ENCODE measurements around the gene WFIKKN1. TPM values are rescaled to one million over a fixed set of nuclear protein-coding genes. Genes with fewer than 3 reads are reported as not detected.

Gene WFIKKN1
- total and polyA plus RNA-seq, 2 of the 13 experiments (the other 11 are each of a cell fraction or from before 2014, with no cell fraction given): 1.7 to 4.9 TPM

- TF ChIP-seq ZNF142 (CRISPR knock-in tag; IDR thresholded peaks at IDR 0.05) (no peak), POLR2AphosphoS2 (IDR thresholded peaks at IDR 0.05; ENCODE audit: low read depth, low read length) (no peak), REL (CRISPR knock-in tag; conservative IDR thresholded peaks at IDR 0.05) (no peak), ELF1 (CRISPR knock-in tag; IDR thresholded peaks at IDR 0.05) (no peak), THAP8 (CRISPR knock-in tag; IDR thresholded peaks at IDR 0.05; ENCODE audit: borderline replicate concordance) (0 out of 2 replicates have a peak, but pooled peaks have one; percentile 12), SOX6 (IDR thresholded peaks at IDR 0.05) (no peak), SOX6 (CRISPR knock-in tag; IDR thresholded peaks at IDR 0.05) (peak; percentile 24; the same call in 1 of the 2 replicates), WIZ (CRISPR knock-in tag; IDR thresholded peaks at IDR 0.05) (peak; percentile 33; the same call in 1 of the 2 replicates), ZNF879 (CRISPR knock-in tag; IDR thresholded peaks at IDR 0.05) (no peak), ZBTB20 (CRISPR knock-in tag; IDR thresholded peaks at IDR 0.05; ENCODE audit: borderline replicate concordance, low read depth) (0 out of 2 replicates have a peak, but pooled peaks have one; percentile 29), ZNF263 (CRISPR knock-in tag; IDR thresholded peaks at IDR 0.05) (no peak), TFE3 (CRISPR knock-in tag; IDR thresholded peaks at IDR 0.05) (peak; percentile 13; the same call in 1 of the 2 replicates), ASH2L (IDR thresholded peaks at IDR 0.05; ENCODE audit: insufficient read length, low read depth, low read length) (no peak), ELF4 (CRISPR knock-in tag; IDR thresholded peaks at IDR 0.05; ENCODE audit: borderline replicate concordance) (no peak), NRL (CRISPR knock-in tag; IDR thresholded peaks at IDR 0.05; ENCODE audit: borderline replicate concordance) (0 out of 2 replicates have a peak, but pooled peaks have one; percentile 42), MAFF (IDR thresholded peaks at IDR 0.05; ENCODE audit: low read depth, low read length) (no peak), YY1 (IDR thresholded peaks at IDR 0.05; ENCODE audit: insufficient read depth, insufficient replicate concordance, low read depth, low read length) (no peak), REXO4 (CRISPR knock-in tag; IDR thresholded peaks at IDR 0.05; ENCODE audit: borderline replicate concordance) (no peak), TFDP2 (CRISPR knock-in tag; IDR thresholded peaks at IDR 0.05) (no peak)
Observed at GRCh38 chr16:637081-638018, 6.6 kb downstream of the WFIKKN1 start (continued).
